Tibial artery (tissue), 4 donors: Measurements from ENCODE around the gene CPED1.
A peak's percentile ranks its signal among the peaks of the same experiment; 100 is the strongest.

Experiments
- DNase-seq, 2 donors: peaks; one replicate each; pipeline ENCODE4 v3.0.0-alpha.2; 2019
- H3K27ac ChIP-seq, 2 donors: fragments of 200-600 bp; sonication (generic) in 1 of 2; 1 replicate in 1 of 2; 2 replicates in 1 of 2; pipeline ENCODE4 v1.5.1; 2018 to 2019; ENCODE audit warnings: mild to moderate bottlenecking in 1 of 2
- H3K27me3 ChIP-seq, 2 donors: fragments of 200-600 bp; sonication (generic) in 1 of 2; one replicate each; pipeline versions ENCODE4 v1.5.1 to v1.6.0; 2016 to 2019
- H3K36me3 ChIP-seq, 3 donors: fragments of 200-600 bp; sonication (generic) in 2 of 3; one replicate each; pipeline ENCODE4 v1.5.1; 2016 to 2019; ENCODE audit warnings: mild to moderate bottlenecking in 2 of 3
- H3K4me1 ChIP-seq, 4 donors: fragments of 200-600 bp; sonication (generic) in 2 of 4; 1 replicate in 3 of 4; 2 replicates in 1 of 4; pipeline ENCODE4 v1.5.1; 2016 to 2019
- H3K4me3 ChIP-seq, 2 donors: fragments of 200-600 bp; sonication (generic) in 1 of 2; 1 replicate in 1 of 2; 2 replicates in 1 of 2; pipeline ENCODE4 v1.5.1; 2018 to 2019; ENCODE audit warnings: mild to moderate bottlenecking in 2 of 2
- H3K9me3 ChIP-seq, 3 donors: fragments of 200-600 bp; sonication (generic) in 1 of 3; one replicate each; pipeline ENCODE4 v1.5.1; 2016 to 2019
- CTCF ChIP-seq, 2 experiments: fragments of 200-600 bp in 1 of 2; fragments of 450-650 bp in 1 of 2; IDR thresholded peaks; one replicate each; pipeline ENCODE4 v1.5.1; 2017 to 2019; ENCODE audit warnings: antibody characterized with exemption in 2 of 2, mild to moderate bottlenecking in 1 of 2, moderate library complexity in 1 of 2
- intact Hi-C: fragments of 100-400 bp; cut with DNase I; formaldehyde crosslinking; loops from one replicate; pipeline ENCODE4 v1.15.0; 2023; ENCODE audit warnings: low total_unique reads

CPED1 gene

GRCh38 chr7:121046893-121047468, 58.5 kb downstream of the CPED1 start:
- H3K9me3 ChIP-seq, result no peaks in the 10 kb centered on the region
- no peak for TF ChIP-seq CTCF (IDR thresholded peaks at IDR 0.05)
- no peak for DNase-seq
- no peak overlapping the region for H3K4me3 ChIP-seq
- H3K27me3 ChIP-seq, result no peaks in the 10 kb centered on the region
- H3K27ac ChIP-seq, result peak overlapping the region; percentile 6 to 70
- intact Hi-C loops, result no loop called here
- H3K36me3 ChIP-seq, result peaks cover 0 to 3% (median 0%) of the 10 kb centered on the region in 3 donors
- H3K4me1 ChIP-seq, result peaks cover 0 to 73% (median 28%) of the 10 kb centered on the region in 4 donors

GRCh38 chr7:121048195-121048594, 59.7 kb downstream of the CPED1 start:
- Histone ChIP-seq H3K4me1 (peaks cover 0 to 62% (median 24%) of the 10 kb centered on the region in 4 donors), H3K36me3 (peaks cover 0 to 3% (median 0%) of the 10 kb centered on the region in 3 donors), H3K27me3 (no peaks in the 10 kb centered on the region), H3K9me3 (no peaks in the 10 kb centered on the region), H3K4me3 (no peak overlapping the region), H3K27ac (peak overlapping the region; percentile 4 to 13)
- no peak for DNase-seq
- no peak for TF ChIP-seq CTCF (IDR thresholded peaks at IDR 0.05)
- intact Hi-C loops, result no loop called here

- peaks cover 0 to 59% (median 20%) of the 10 kb centered on the region in 4 donors for H3K4me1 ChIP-seq
- H3K27ac ChIP-seq, result peak overlapping the region; percentile 13 to 41
- no peak overlapping the region for H3K4me3 ChIP-seq
- H3K27me3 ChIP-seq, result no peaks in the 10 kb centered on the region
- TF ChIP-seq CTCF (IDR thresholded peaks at IDR 0.05), result no peak
- DNase-seq, result no peak
- no peaks in the 10 kb centered on the region for H3K9me3 ChIP-seq
- intact Hi-C loops, result no loop called here
- peaks cover 0 to 3% (median 0%) of the 10 kb centered on the region in 3 donors for H3K36me3 ChIP-seq
These were observed 60.7 kb downstream of the CPED1 start for GRCh38 chr7:121049028-121049791.

GRCh38 chr7:121049897-121050296, 61.4 kb downstream of the CPED1 start:
- no peaks in the 10 kb centered on the region for H3K27me3 ChIP-seq
- DNase-seq, result no peak
- no peaks in the 10 kb centered on the region for H3K9me3 ChIP-seq
- peak overlapping the region; percentile 13 to 41 for H3K27ac ChIP-seq
- H3K36me3 ChIP-seq, result peaks cover 0 to 3% (median 0%) of the 10 kb centered on the region in 3 donors
- intact Hi-C loops, result no loop called here
- H3K4me1 ChIP-seq, result peaks cover 0 to 52% (median 17%) of the 10 kb centered on the region in 4 donors
- H3K4me3 ChIP-seq, result no peak overlapping the region
- TF ChIP-seq CTCF (IDR thresholded peaks at IDR 0.05), result no peak

- no peak overlapping the region for H3K4me3 ChIP-seq
- no peak overlapping the region for H3K27ac ChIP-seq
- no peak for DNase-seq
- intact Hi-C loops, result no loop called here
- TF ChIP-seq CTCF (IDR thresholded peaks at IDR 0.05), result no peak
- H3K9me3 ChIP-seq, result no peaks in the 10 kb centered on the region
- H3K36me3 ChIP-seq, result no peaks in the 10 kb centered on the region
- H3K27me3 ChIP-seq, result no peaks in the 10 kb centered on the region
- peaks cover 0 to 36% (median 9%) of the 10 kb centered on the region in 4 donors for H3K4me1 ChIP-seq
These were observed 64.7 kb downstream of the CPED1 start for GRCh38 chr7:121053219-121053618.
